Smooth muscle cell (in vitro differentiated cells): Measurements from ENCODE around the gene COL26A1. TPM values are rescaled to one million over a fixed set of nuclear protein-coding genes. Genes with fewer than 3 reads are reported as not detected.

Source experiments
- DNase-seq: peaks from one replicate; lab custom pipeline; 2025; ENCODE audit not compliant: unreplicated experiment; lab: John Stamatoyannopoulos, UW
- H2AFZ ChIP-seq: fragments of 200-600 bp; sonication (generic); 2 replicates; pipeline ENCODE4 v1.6.0; 2016; ENCODE audit warnings: antibody characterized with exemption, low read depth, mild to moderate bottlenecking
- H3F3A ChIP-seq: fragments of 200-600 bp; sonication (generic); 2 replicates; pipeline ENCODE4 v1.6.0; 2017; ENCODE audit warnings: antibody characterized with exemption, low read depth
- H3K27ac ChIP-seq: fragments of 200-600 bp; sonication (generic); 2 replicates; pipeline ENCODE4 v1.5.1; 2016; ENCODE audit warnings: low read depth, mild to moderate bottlenecking
- H3K27me3 ChIP-seq: fragments of 200-600 bp; sonication (generic); 2 replicates; pipeline ENCODE4 v1.6.1; 2016; ENCODE audit warnings: low read depth, mild to moderate bottlenecking
- H3K36me3 ChIP-seq: fragments of 200-600 bp; sonication (generic); 2 replicates; pipeline ENCODE4 v1.5.1; 2016; ENCODE audit warnings: low read depth
- H3K4me1 ChIP-seq: fragments of 200-600 bp; sonication (generic); 2 replicates; pipeline ENCODE4 v1.5.1; 2016; ENCODE audit warnings: low read depth
- H3K4me2 ChIP-seq: fragments of 200-600 bp; sonication (generic); 2 replicates; pipeline ENCODE4 v1.6.0; 2016; ENCODE audit warnings: mild to moderate bottlenecking
- H3K4me3 ChIP-seq: fragments of 200-600 bp; sonication (generic); 2 replicates; pipeline ENCODE4 v1.5.1; 2016; ENCODE audit warnings: mild to moderate bottlenecking
- H3K79me2 ChIP-seq: fragments of 200-600 bp; sonication (generic); 2 replicates; pipeline ENCODE4 v1.6.0; 2016; ENCODE audit warnings: low read depth, mild to moderate bottlenecking
- H3K9ac ChIP-seq: fragments of 200-600 bp; sonication (generic); 2 replicates; pipeline ENCODE4 v1.6.0; 2016; ENCODE audit warnings: low read depth
- H3K9me3 ChIP-seq: fragments of 200-600 bp; sonication (generic); replicated peaks from 2 replicates; pipeline ENCODE4 v1.5.1; 2016; ENCODE audit warnings: low read depth
- H4K20me1 ChIP-seq: fragments of 200-600 bp; sonication (generic); 2 replicates; pipeline ENCODE4 v1.6.0; 2016; ENCODE audit warnings: low read depth
- WGBS: methylation state at CpG from one replicate; pipeline ENCODE4 v1.1.7; 2016; ENCODE audit warnings: low lambda C conversion rate; 5-methylcytosine and 5-hydroxymethylcytosine counted together
- polyA plus RNA-seq: library from polyadenylated mRNA; unstranded; fragments of >200 nt; fragmentation: Nextera tagmentation; extraction: Ambion mirVana; gene quantifications from 2 replicates; pipeline ENCODE4 v1.2.1, GENCODE V29; 2016
- total RNA-seq: library from RNA; depleted of rRNA; stranded (reverse); fragments of >200 nt; gene quantifications from 2 replicates; pipeline ENCODE4 v1.2.3, GENCODE V29; 2014
- TF ChIP-seq, protein P1 (sequence below): fragments of 200-600 bp; sonication (generic); IDR thresholded peaks from 2 replicates; pipeline ENCODE4 v1.5.1; 2017; ENCODE audit warnings: borderline replicate concordance, mild to moderate bottlenecking, antibody characterized with exemption; ENCODE audit not compliant: insufficient read depth, poor library complexity, severe bottlenecking

Gene COL26A1
- total and polyA plus RNA-seq, 2 experiments from 2014 or later: 4.9 to 13.2 TPM

DNA sequence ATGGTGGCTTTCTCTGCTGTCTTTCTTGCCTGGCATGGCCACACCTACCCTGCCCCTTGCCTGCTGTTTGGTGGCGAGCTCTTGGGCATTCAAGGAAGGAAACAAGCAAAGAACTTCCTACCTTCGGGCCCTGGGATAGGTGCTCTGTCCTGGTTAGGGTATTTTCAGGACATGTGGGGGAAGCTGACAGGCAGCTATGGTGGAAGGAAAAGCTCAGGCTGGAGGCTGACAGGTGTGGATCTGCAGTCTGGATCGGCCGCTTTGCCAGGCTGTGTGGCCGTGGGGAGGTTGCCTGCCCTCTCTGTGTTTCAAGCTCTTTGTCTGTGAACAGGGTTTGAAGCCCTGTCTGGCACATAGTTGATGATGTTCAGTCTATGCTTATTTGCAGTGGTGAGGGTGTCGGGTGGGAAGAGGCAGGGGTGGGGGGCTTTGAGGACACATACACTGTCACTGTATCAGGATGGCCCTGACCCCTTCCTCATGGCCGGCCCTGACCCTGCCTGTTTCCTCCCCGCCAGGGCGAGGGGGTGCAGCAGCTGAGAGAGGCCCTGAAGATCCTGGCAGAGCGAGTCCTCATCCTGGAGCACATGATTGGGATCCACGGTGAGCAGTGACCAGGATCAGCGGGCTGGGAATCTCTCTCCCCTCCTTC lies 192.7 kb downstream of the COL26A1 start:
- TF ChIP-seq, protein P1, sequence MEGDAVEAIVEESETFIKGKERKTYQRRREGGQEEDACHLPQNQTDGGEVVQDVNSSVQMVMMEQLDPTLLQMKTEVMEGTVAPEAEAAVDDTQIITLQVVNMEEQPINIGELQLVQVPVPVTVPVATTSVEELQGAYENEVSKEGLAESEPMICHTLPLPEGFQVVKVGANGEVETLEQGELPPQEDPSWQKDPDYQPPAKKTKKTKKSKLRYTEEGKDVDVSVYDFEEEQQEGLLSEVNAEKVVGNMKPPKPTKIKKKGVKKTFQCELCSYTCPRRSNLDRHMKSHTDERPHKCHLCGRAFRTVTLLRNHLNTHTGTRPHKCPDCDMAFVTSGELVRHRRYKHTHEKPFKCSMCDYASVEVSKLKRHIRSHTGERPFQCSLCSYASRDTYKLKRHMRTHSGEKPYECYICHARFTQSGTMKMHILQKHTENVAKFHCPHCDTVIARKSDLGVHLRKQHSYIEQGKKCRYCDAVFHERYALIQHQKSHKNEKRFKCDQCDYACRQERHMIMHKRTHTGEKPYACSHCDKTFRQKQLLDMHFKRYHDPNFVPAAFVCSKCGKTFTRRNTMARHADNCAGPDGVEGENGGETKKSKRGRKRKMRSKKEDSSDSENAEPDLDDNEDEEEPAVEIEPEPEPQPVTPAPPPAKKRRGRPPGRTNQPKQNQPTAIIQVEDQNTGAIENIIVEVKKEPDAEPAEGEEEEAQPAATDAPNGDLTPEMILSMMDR: no peak
- H3K79me2 ChIP-seq: no peaks in the 10 kb centered on the region
- WGBS: 97% methylated on average over 12 of the region's 12 CpGs
- no peak overlapping the region for H3K9ac ChIP-seq
- no peaks in the 10 kb centered on the region for H3K4me1 ChIP-seq
- no peaks in the 10 kb centered on the region for H3K36me3 ChIP-seq
- no peak overlapping the region for H2AFZ ChIP-seq
- no peaks in the 10 kb centered on the region for H3F3A ChIP-seq
- DNase-seq: no peak
- H3K27ac ChIP-seq: no peak overlapping the region
- no peaks in the 10 kb centered on the region for H3K27me3 ChIP-seq
- H3K4me2 ChIP-seq: no peak overlapping the region
- H3K4me3 ChIP-seq: no peak overlapping the region
- H4K20me1 ChIP-seq: no peaks in the 10 kb centered on the region
- no peaks in the 10 kb centered on the region for H3K9me3 ChIP-seq

DNA sequence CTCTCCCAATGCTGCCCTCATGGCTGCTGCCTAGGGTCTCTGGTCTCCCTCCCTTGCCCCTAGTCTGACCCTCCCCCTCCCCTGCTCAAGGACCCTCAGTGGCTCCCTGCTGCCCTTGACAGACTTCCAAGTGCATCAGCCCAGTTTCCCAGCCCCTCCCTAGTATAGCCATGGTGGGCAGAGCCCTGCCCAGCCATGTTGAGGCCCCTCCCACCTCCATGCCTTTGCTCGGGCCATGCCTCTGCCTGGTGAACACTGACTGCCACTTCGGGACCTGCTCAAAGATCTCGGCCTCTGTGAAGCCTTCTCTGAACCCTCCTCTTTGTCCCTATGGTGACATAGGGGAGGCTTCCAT lies 193.2 kb downstream of the COL26A1 start:
- Histone ChIP-seq H3K27me3 (no peaks in the 10 kb centered on the region), H3K27ac (no peak overlapping the region), H2AFZ (no peak overlapping the region), H3K4me2 (no peak overlapping the region), H3F3A (no peaks in the 10 kb centered on the region), H3K9me3 (no peaks in the 10 kb centered on the region), H4K20me1 (no peaks in the 10 kb centered on the region), H3K79me2 (no peaks in the 10 kb centered on the region), H3K4me1 (no peaks in the 10 kb centered on the region), H3K36me3 (no peaks in the 10 kb centered on the region), H3K9ac (no peak overlapping the region), H3K4me3 (no peak overlapping the region)
- TF ChIP-seq, protein P1: no peak
- WGBS: 96% methylated on average over 3 of the region's 3 CpGs
- no peak for DNase-seq

DNA sequence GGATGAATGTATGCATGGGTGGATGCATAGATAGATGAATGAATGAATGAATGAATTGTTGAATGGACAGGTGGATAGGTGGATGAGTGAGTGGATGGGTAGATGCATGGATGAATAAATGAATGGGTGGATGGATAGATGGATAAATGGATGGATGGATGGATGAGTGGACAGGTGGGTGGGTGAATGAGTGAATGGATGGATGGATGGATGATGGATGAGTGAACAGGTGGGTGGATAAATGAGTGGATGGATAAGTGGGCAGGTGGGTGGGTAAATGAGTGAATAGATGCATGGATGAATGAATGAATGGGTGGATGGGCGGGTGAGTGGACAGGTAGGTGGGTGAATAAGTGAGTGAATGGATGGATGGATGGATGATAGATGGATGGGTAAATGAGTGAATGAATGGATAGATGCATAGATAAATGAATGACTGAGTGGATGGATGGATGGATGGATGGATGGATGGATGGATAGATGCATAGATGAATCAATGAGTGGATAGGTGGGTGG lies 193.8 kb downstream of the COL26A1 start:
- no peaks in the 10 kb centered on the region for H3K79me2 ChIP-seq

More for the DNA sequence above, 193.8 kb downstream of the COL26A1 start:
- TF ChIP-seq, protein P1: no peak
- no peak overlapping the region for H3K27ac ChIP-seq
- no peaks in the 10 kb centered on the region for H3F3A ChIP-seq
- no peaks in the 10 kb centered on the region for H3K4me1 ChIP-seq
- H3K27me3 ChIP-seq: no peaks in the 10 kb centered on the region
- WGBS: 89% methylated on average over 1 of the region's 1 CpG
- H3K9ac ChIP-seq: no peak overlapping the region
- H3K9me3 ChIP-seq: no peaks in the 10 kb centered on the region
- H3K4me2 ChIP-seq: no peak overlapping the region
- no peak for DNase-seq
- H3K4me3 ChIP-seq: no peak overlapping the region
- no peak overlapping the region for H2AFZ ChIP-seq
- H4K20me1 ChIP-seq: no peaks in the 10 kb centered on the region
- no peaks in the 10 kb centered on the region for H3K36me3 ChIP-seq
